Tongue (tissue), 2 donors: ENCODE results near the gene CLDN17. TPM values are rescaled to one million over a fixed set of nuclear protein-coding genes. Genes with fewer than 3 reads are reported as not detected.

Experiments used
- DNase-seq: peaks from one replicate; pipeline ENCODE4 v3.0.0-alpha.2; 2015
- total RNA-seq: library from RNA; depleted of rRNA; stranded (reverse); fragments of >200 nt; gene quantifications from one replicate; pipeline ENCODE4 v1.2.3, GENCODE V29; 2014

CLDN17 gene
- total RNA-seq, 1 donor from 2014 or later = not detected

- DNase-seq = peak; percentile 53
Observed at GRCh38 chr21:30117631-30118030, 49.0 kb downstream of the CLDN17 start.

GRCh38 chr21:30116479-30116878 is 50.1 kb downstream of the CLDN17 start:
- DNase-seq = no peak

Other genes starting within 250 kb of the CLDN17 start
- 0.31 TPM for gene GRIK1, start 226.8 kb downstream of the CLDN17 start, total RNA-seq
- gene CLDN8, start 49.3 kb upstream of the CLDN17 start, total RNA-seq = 4.0 TPM
- not detected for gene KRTAP24-1, start 116.1 kb upstream of the CLDN17 start, total RNA-seq
- gene KRTAP25-1, start 122.7 kb upstream of the CLDN17 start, total RNA-seq = not detected
- gene KRTAP26-1, start 153.5 kb upstream of the CLDN17 start, total RNA-seq = not detected
- gene KRTAP27-1, start 170.9 kb upstream of the CLDN17 start, total RNA-seq = not detected
- not detected for gene KRTAP23-1, start 181.8 kb upstream of the CLDN17 start, total RNA-seq
- not detected for gene KRTAP13-2, start 205.5 kb upstream of the CLDN17 start, total RNA-seq
- not detected for gene KRTAP13-1, start 229.2 kb upstream of the CLDN17 start, total RNA-seq